GM12878 (cell line): Measurements from ENCODE around the gene OR2W1. TPM values are rescaled to one million over a fixed set of nuclear protein-coding genes. Genes with fewer than 3 reads are reported as not detected.

ENCODE experiments used
- polyA plus RNA-seq, 11 experiments: library from polyadenylated mRNA; depleted of rRNA in 4 of 11; unstranded in 6 of 11; stranded (reverse) in 5 of 11; fragments of >200 nt; fragmentation: Nextera tagmentation in 4 of 11; fragmentation: Illumina TruSeq in 1 of 11; extraction: Ambion mirVana in 4 of 11; extraction: Trizol in 1 of 11; gene quantifications; 1 replicate in 1 of 11; 2 replicates in 10 of 11; pipeline versions ENCODE4 v1.2.1 to v1.2.3, GENCODE V29; 2011 to 2016; ENCODE audit warnings: inconsistent platforms in 2 of 11, missing spikeins in 2 of 11, low read depth in 1 of 11
- total RNA-seq, 4 experiments: library from RNA; depleted of rRNA in 3 of 4; stranded (reverse); fragments of >200 nt in 3 of 4; fragmentation: Illumina TruSeq in 1 of 4; extraction: Trizol in 1 of 4; gene quantifications; 2 replicates each; pipeline versions ENCODE4 v1.2.1 to v1.2.3, GENCODE V29; 2013 to 2021

Gene OR2W1
- total and polyA plus RNA-seq, 10 of the 15 experiments (the other 5 are each of a cell fraction or from before 2014, with no cell fraction given) = not detected

Other genes with a start within 250 kb of the OR2W1 start
- gene TRIM27, start 121.2 kb downstream of the OR2W1 start, total RNA-seq (2014; rRNA removed) = 68.8 and 72.2 TPM in 2 replicates
- 60.2 and 63.7 TPM in 2 replicates for gene TRIM27, start 121.2 kb downstream of the OR2W1 start, total RNA-seq (2014; rRNA removed; fragmentation: Illumina TruSeq; extraction: Trizol)
- 53.6 and 55.6 TPM in 2 replicates for gene TRIM27, start 121.2 kb downstream of the OR2W1 start, total RNA-seq (2021)
- gene TRIM27, start 121.2 kb downstream of the OR2W1 start, polyA plus RNA-seq (2011; rRNA removed) = 66.3 and 74.7 TPM in 2 replicates
- 47.5 and 52.6 TPM in 2 replicates for gene TRIM27, start 121.2 kb downstream of the OR2W1 start, polyA plus RNA-seq (2014; fragmentation: Illumina TruSeq; extraction: Trizol)
- gene TRIM27, start 121.2 kb downstream of the OR2W1 start, polyA plus RNA-seq (2014; fragmentation: Nextera tagmentation; extraction: Ambion mirVana) = 10 to 100 TPM; 18.5 to 27.9 TPM
- gene TRIM27, start 121.2 kb downstream of the OR2W1 start, polyA plus RNA-seq (2014; rRNA removed) = 51.4 and 56.9 TPM in 2 replicates
- 10 to 100 TPM; 59.1 to 63.8 TPM for gene TRIM27, start 121.2 kb downstream of the OR2W1 start, polyA plus RNA-seq (2016; fragmentation: Nextera tagmentation; extraction: Ambion mirVana)
- gene ZNF311, start 39.9 kb downstream of the OR2W1 start, total RNA-seq (2014; rRNA removed) = not detected in 2 replicates
- not detected in 2 replicates for gene ZNF311, start 39.9 kb downstream of the OR2W1 start, total RNA-seq (2014; rRNA removed; fragmentation: Illumina TruSeq; extraction: Trizol)
- gene ZNF311, start 39.9 kb downstream of the OR2W1 start, total RNA-seq (2021) = not detected in 2 replicates
- 0.03 and 0.07 TPM in 2 replicates for gene ZNF311, start 39.9 kb downstream of the OR2W1 start, polyA plus RNA-seq (2011; rRNA removed)
- not detected in 2 replicates for gene ZNF311, start 39.9 kb downstream of the OR2W1 start, polyA plus RNA-seq (2014; fragmentation: Illumina TruSeq; extraction: Trizol)
- not detected for gene ZNF311, start 39.9 kb downstream of the OR2W1 start, polyA plus RNA-seq (2014; fragmentation: Nextera tagmentation; extraction: Ambion mirVana)
- not detected in 2 replicates for gene ZNF311, start 39.9 kb downstream of the OR2W1 start, polyA plus RNA-seq (2014; rRNA removed)
- not detected for gene ZNF311, start 39.9 kb downstream of the OR2W1 start, polyA plus RNA-seq (2016; fragmentation: Nextera tagmentation; extraction: Ambion mirVana)
- gene OR2B3, start 42.1 kb upstream of the OR2W1 start, total RNA-seq (2014; rRNA removed) = not detected in 2 replicates
- not detected in 2 replicates for gene OR2B3, start 42.1 kb upstream of the OR2W1 start, total RNA-seq (2014; rRNA removed; fragmentation: Illumina TruSeq; extraction: Trizol)
- gene OR2B3, start 42.1 kb upstream of the OR2W1 start, total RNA-seq (2021) = not detected in 2 replicates
- not detected in 2 replicates for gene OR2B3, start 42.1 kb upstream of the OR2W1 start, polyA plus RNA-seq (2011; rRNA removed)
- not detected in 2 replicates for gene OR2B3, start 42.1 kb upstream of the OR2W1 start, polyA plus RNA-seq (2014; fragmentation: Illumina TruSeq; extraction: Trizol)
- gene OR2B3, start 42.1 kb upstream of the OR2W1 start, polyA plus RNA-seq (2014; fragmentation: Nextera tagmentation; extraction: Ambion mirVana) = not detected
- not detected in 2 replicates for gene OR2B3, start 42.1 kb upstream of the OR2W1 start, polyA plus RNA-seq (2014; rRNA removed)
- gene OR2B3, start 42.1 kb upstream of the OR2W1 start, polyA plus RNA-seq (2016; fragmentation: Nextera tagmentation; extraction: Ambion mirVana) = not detected
- not detected in 2 replicates for gene OR2J1, start 54.3 kb upstream of the OR2W1 start, total RNA-seq (2014; rRNA removed)
- gene OR2J1, start 54.3 kb upstream of the OR2W1 start, total RNA-seq (2014; rRNA removed; fragmentation: Illumina TruSeq; extraction: Trizol) = not detected in 2 replicates
- gene OR2J1, start 54.3 kb upstream of the OR2W1 start, total RNA-seq (2021) = not detected in 2 replicates
- not detected in 2 replicates for gene OR2J1, start 54.3 kb upstream of the OR2W1 start, polyA plus RNA-seq (2011; rRNA removed)
- not detected in 2 replicates for gene OR2J1, start 54.3 kb upstream of the OR2W1 start, polyA plus RNA-seq (2014; fragmentation: Illumina TruSeq; extraction: Trizol)
- gene OR2J1, start 54.3 kb upstream of the OR2W1 start, polyA plus RNA-seq (2014; fragmentation: Nextera tagmentation; extraction: Ambion mirVana) = not detected
- not detected in 2 replicates for gene OR2J1, start 54.3 kb upstream of the OR2W1 start, polyA plus RNA-seq (2014; rRNA removed)
- not detected for gene OR2J1, start 54.3 kb upstream of the OR2W1 start, polyA plus RNA-seq (2016; fragmentation: Nextera tagmentation; extraction: Ambion mirVana)
- gene OR2J3, start 62.9 kb upstream of the OR2W1 start, total RNA-seq (2014; rRNA removed) = not detected in 2 replicates
- not detected in 2 replicates for gene OR2J3, start 62.9 kb upstream of the OR2W1 start, total RNA-seq (2014; rRNA removed; fragmentation: Illumina TruSeq; extraction: Trizol)
- not detected in 2 replicates for gene OR2J3, start 62.9 kb upstream of the OR2W1 start, total RNA-seq (2021)
- not detected in 2 replicates for gene OR2J3, start 62.9 kb upstream of the OR2W1 start, polyA plus RNA-seq (2011; rRNA removed)
- gene OR2J3, start 62.9 kb upstream of the OR2W1 start, polyA plus RNA-seq (2014; fragmentation: Illumina TruSeq; extraction: Trizol) = not detected in 2 replicates
- gene OR2J3, start 62.9 kb upstream of the OR2W1 start, polyA plus RNA-seq (2014; fragmentation: Nextera tagmentation; extraction: Ambion mirVana) = not detected
- not detected in 2 replicates for gene OR2J3, start 62.9 kb upstream of the OR2W1 start, polyA plus RNA-seq (2014; rRNA removed)
- not detected for gene OR2J3, start 62.9 kb upstream of the OR2W1 start, polyA plus RNA-seq (2016; fragmentation: Nextera tagmentation; extraction: Ambion mirVana)
- not detected in 2 replicates for gene OR2J2, start 125.7 kb upstream of the OR2W1 start, total RNA-seq (2014; rRNA removed)
- not detected in 2 replicates for gene OR2J2, start 125.7 kb upstream of the OR2W1 start, total RNA-seq (2014; rRNA removed; fragmentation: Illumina TruSeq; extraction: Trizol)
- not detected in 2 replicates for gene OR2J2, start 125.7 kb upstream of the OR2W1 start, total RNA-seq (2021)
- gene OR2J2, start 125.7 kb upstream of the OR2W1 start, polyA plus RNA-seq (2011; rRNA removed) = not detected in 2 replicates
- gene OR2J2, start 125.7 kb upstream of the OR2W1 start, polyA plus RNA-seq (2014; fragmentation: Illumina TruSeq; extraction: Trizol) = not detected in 2 replicates
- gene OR2J2, start 125.7 kb upstream of the OR2W1 start, polyA plus RNA-seq (2014; fragmentation: Nextera tagmentation; extraction: Ambion mirVana) = not detected
- not detected in 2 replicates for gene OR2J2, start 125.7 kb upstream of the OR2W1 start, polyA plus RNA-seq (2014; rRNA removed)
- not detected for gene OR2J2, start 125.7 kb upstream of the OR2W1 start, polyA plus RNA-seq (2016; fragmentation: Nextera tagmentation; extraction: Ambion mirVana)